Thyroid gland (tissue), 4 donors: ENCODE data around the gene CD93. TPM values are rescaled to one million over a fixed set of nuclear protein-coding genes. Genes with fewer than 3 reads are reported as not detected.

Experiments used
- DNase-seq, 2 donors: peaks; one replicate each; pipeline ENCODE4 v3.0.0-alpha.2; 2019
- H3K27ac ChIP-seq, 3 donors: fragments of 200-600 bp; sonication (generic); 1 replicate in 2 of 3; 2 replicates in 1 of 3; pipeline ENCODE4 v1.5.1; 2016 to 2019; ENCODE audit warnings: mild to moderate bottlenecking in 1 of 3, moderate library complexity in 1 of 3
- H3K27me3 ChIP-seq: fragments of 200-600 bp; sonication (generic); one replicate; pipeline ENCODE4 v1.5.1; 2019
- H3K36me3 ChIP-seq, 2 donors: fragments of 200-600 bp; sonication (generic); one replicate each; pipeline ENCODE4 v1.5.1; 2016 to 2019
- H3K4me1 ChIP-seq, 2 donors: fragments of 200-600 bp; sonication (generic); one replicate each; pipeline ENCODE4 v1.5.1; 2017 to 2019
- H3K4me3 ChIP-seq, 3 donors: fragments of 200-600 bp; sonication (generic); replicated peaks in 1 of 3; 1 replicate in 2 of 3; 2 replicates in 1 of 3; pipeline ENCODE4 v1.5.1; 2016; ENCODE audit warnings: mild to moderate bottlenecking in 1 of 3
- H3K9me3 ChIP-seq: fragments of 200-600 bp; sonication (generic); one replicate; pipeline ENCODE4 v1.5.1; 2017
- CTCF ChIP-seq, 6 experiments: fragments of 200-600 bp in 3 of 6; fragments of 450-650 bp in 3 of 6; sonication (generic) in 3 of 6; IDR thresholded peaks; one replicate each; pipeline ENCODE4 v1.5.1; 2016 to 2019; ENCODE audit warnings: antibody characterized with exemption in 6 of 6, mild to moderate bottlenecking in 2 of 6, inconsistent platforms in 1 of 6, moderate library complexity in 1 of 6
- POLR2A ChIP-seq, 2 donors: fragments of 450-650 bp; IDR thresholded peaks; one replicate each; pipeline ENCODE4 v1.6.1; 2017; ENCODE audit warnings: antibody characterized with exemption in 2 of 2, mild to moderate bottlenecking in 2 of 2, moderate library complexity in 1 of 2
- WGBS, 2 donors: methylation state at CpG; one replicate each; pipeline ENCODE4 v1.1.5; 2017; 5-methylcytosine and 5-hydroxymethylcytosine counted together
- intact Hi-C: fragments of 100-400 bp; cut with DNase I; formaldehyde crosslinking; loops from one replicate; pipeline ENCODE4 v1.15.1; 2023
- total RNA-seq, 4 donors: library from RNA; depleted of rRNA; stranded (reverse); fragments of >200 nt; gene quantifications; one replicate each; pipeline ENCODE4 v1.2.3, GENCODE V29; 2016

The CD93 gene
- total RNA-seq, 4 donors from 2014 or later, result 13.6 to 53.8 (median 24.0) TPM

GRCh38 chr20:23071398-23071797, 14.7 kb downstream of the CD93 start:
- intact Hi-C loops, result no loop called here
- Histone ChIP-seq H3K4me1 (no peaks in the 10 kb centered on the region), H3K27ac (no peak overlapping the region), H3K36me3 (no peaks in the 10 kb centered on the region), H3K27me3 (no peaks in the 10 kb centered on the region), H3K4me3 (no peak overlapping the region), H3K9me3 (no peaks in the 10 kb centered on the region)
- TF ChIP-seq CTCF (IDR thresholded peaks at IDR 0.05), result no peak
- 65 to 96% methylated on average over 3 of the region's 3 CpGs for WGBS, 2 donors
- DNase-seq, result no peak

- WGBS, 2 donors, result 86 to 91% methylated on average over 2 of the region's 2 CpGs
- Histone ChIP-seq H3K4me3 (no peak overlapping the region), H3K36me3 (no peaks in the 10 kb centered on the region), H3K9me3 (no peaks in the 10 kb centered on the region), H3K27ac (no peak overlapping the region), H3K27me3 (no peaks in the 10 kb centered on the region), H3K4me1 (no peaks in the 10 kb centered on the region)
- intact Hi-C loops, result no loop called here
- no peak for TF ChIP-seq CTCF (IDR thresholded peaks at IDR 0.05)
- no peak for TF ChIP-seq POLR2A (IDR thresholded peaks at IDR 0.05)
- no peak for DNase-seq
These were observed 17.0 kb downstream of the CD93 start for GRCh38 chr20:23069108-23069507.

- Histone ChIP-seq H3K4me3 (no peak overlapping the region), H3K36me3 (no peaks in the 10 kb centered on the region), H3K4me1 (no peaks in the 10 kb centered on the region), H3K27ac (no peak overlapping the region), H3K9me3 (no peaks in the 10 kb centered on the region), H3K27me3 (no peaks in the 10 kb centered on the region)
- 81 to 91% methylated on average over 1 of the region's 1 CpG for WGBS, 2 donors
- DNase-seq, result no peak
- no peak for TF ChIP-seq CTCF (IDR thresholded peaks at IDR 0.05)
- no peak for TF ChIP-seq POLR2A (IDR thresholded peaks at IDR 0.05)
- intact Hi-C loops, result no loop called here
These were observed 17.8 kb downstream of the CD93 start for GRCh38 chr20:23068283-23068682.

- Histone ChIP-seq H3K27me3 (no peaks in the 10 kb centered on the region), H3K9me3 (no peaks in the 10 kb centered on the region), H3K27ac (no peak overlapping the region), H3K4me1 (peaks cover 0 to 10% of the 10 kb centered on the region in 2 donors), H3K4me3 (no peak overlapping the region), H3K36me3 (no peaks in the 10 kb centered on the region)
- no peak for TF ChIP-seq CTCF (IDR thresholded peaks at IDR 0.05)
- no peak for TF ChIP-seq POLR2A (IDR thresholded peaks at IDR 0.05)
- intact Hi-C loops, result no loop called here
- WGBS, 2 donors, result 89 to 90% methylated on average over 3 of the region's 3 CpGs
- no peak for DNase-seq
These were observed 19.4 kb downstream of the CD93 start for GRCh38 chr20:23066772-23067171.

GRCh38 chr20:23065266-23066201, 20.6 kb downstream of the CD93 start:
- Histone ChIP-seq H3K27ac (no peak overlapping the region), H3K4me1 (peaks cover 0 to 22% of the 10 kb centered on the region in 2 donors), H3K36me3 (no peaks in the 10 kb centered on the region), H3K9me3 (no peaks in the 10 kb centered on the region), H3K4me3 (no peak overlapping the region), H3K27me3 (no peaks in the 10 kb centered on the region)
- intact Hi-C loops, result no loop called here
- TF ChIP-seq CTCF (IDR thresholded peaks at IDR 0.05) (no peak), POLR2A (IDR thresholded peaks at IDR 0.05) (no peak)
- WGBS, 2 donors, result 76 to 82% methylated on average over 9 of the region's 9 CpGs
- DNase-seq, result no peak
